ENCODE data around the gene MMP15. TPM values are rescaled to one million over a fixed set of nuclear protein-coding genes. Genes with fewer than 3 reads are reported as not detected.

MMP15 gene
- total and polyA plus RNA-seq, 2 of the 13 experiments (the other 11 are each of a cell fraction or from before 2014, with no cell fraction given), result 35.2 to 44.9 TPM

GRCh38 chr16:58024486-58025350 is 836 bp upstream of the MMP15 start (continued):
- TF ChIP-seq ZNF280D (CRISPR knock-in tag; IDR thresholded peaks at IDR 0.05) (no peak; the same call in 1 of the 2 replicates), SMAD3 (CRISPR knock-in tag; IDR thresholded peaks at IDR 0.05) (no peak; the same call in 1 of the 2 replicates), MTERF4 (CRISPR knock-in tag; IDR thresholded peaks at IDR 0.05) (peak; percentile 83), ZNF44 (CRISPR knock-in tag; IDR thresholded peaks at IDR 0.05) (peak; percentile 69; the same call in 1 of the 2 replicates), NFATC3 (CRISPR knock-in tag; IDR thresholded peaks at IDR 0.05) (peak; percentile 64), ZNF484 (CRISPR knock-in tag; IDR thresholded peaks at IDR 0.05; ENCODE audit: borderline replicate concordance, low read depth) (no peak), RNF219 (CRISPR knock-in tag; IDR thresholded peaks at IDR 0.05) (no peak), ZNF616 (CRISPR knock-in tag; IDR thresholded peaks at IDR 0.05; ENCODE audit: low read depth) (peak; percentile 76; the same call in 1 of the 2 replicates), CENPT (CRISPR knock-in tag; IDR thresholded peaks at IDR 0.05; ENCODE audit: low read depth) (no peak; the same call in 1 of the 2 replicates), ZNF225 (CRISPR knock-in tag; IDR thresholded peaks at IDR 0.05) (no peak), XBP1 (CRISPR knock-in tag; IDR thresholded peaks at IDR 0.05) (no peak), ZSCAN9 (CRISPR knock-in tag; IDR thresholded peaks at IDR 0.05; ENCODE audit: borderline replicate concordance) (no peak; the same call in 1 of the 2 replicates), HOXA5 (CRISPR knock-in tag; IDR thresholded peaks at IDR 0.05) (peak; percentile 97), TIGD3 (CRISPR knock-in tag; IDR thresholded peaks at IDR 0.05; ENCODE audit: borderline replicate concordance) (no peak), ZFP1 (CRISPR knock-in tag; IDR thresholded peaks at IDR 0.05) (peak; percentile 22; the same call in 1 of the 2 replicates), HOXA3 (CRISPR knock-in tag; IDR thresholded peaks at IDR 0.05) (peak; percentile 91), ZNF652 (CRISPR knock-in tag; IDR thresholded peaks at IDR 0.05; ENCODE audit: borderline replicate concordance, low read depth) (0 out of 2 replicates have a peak, but pooled peaks have one; percentile 3), BORCS8-MEF2B (CRISPR knock-in tag; IDR thresholded peaks at IDR 0.05) (peak; percentile 69), SRY (CRISPR knock-in tag; IDR thresholded peaks at IDR 0.05) (no peak), ZNF639 (CRISPR knock-in tag; conservative IDR thresholded peaks at IDR 0.05) (peak; percentile 85; the same call in 1 of the 2 replicates), ZNF143 (CRISPR knock-in tag; IDR thresholded peaks at IDR 0.05) (peak; percentile 11; the same call in 1 of the 2 replicates)

Data from HepG2 (cell line).